Measurements from ENCODE around the gene BHLHA9. TPM values are rescaled to one million over a fixed set of nuclear protein-coding genes. Genes with fewer than 3 reads are reported as not detected.

The BHLHA9 gene
- total and polyA plus RNA-seq, 9 of the 15 experiments (the other 6 are each of a cell fraction or from before 2014, with no cell fraction given) = not detected

GRCh38 chr17:1267471-1267943, 2.7 kb upstream of the BHLHA9 start:
- BruUV-seq (replicated peaks) = no TSS peak
- CTCF ChIA-PET (ENCODE audit: low intra/inter-chr PET ratio) = interaction anchor here (0.6 kb wide), 1 partner anchor 11 kb away, joined by 3 read pairs; no protein-coding TSS in a partner anchor
- H3K79me2 ChIP-seq (ENCODE audit: control insufficient read depth, insufficient read depth, low read length) = no peaks in the 10 kb centered on the region
- H3K36me3 ChIP-seq (ENCODE audit: control insufficient read depth, insufficient read depth, low read length) = no peaks in the 10 kb centered on the region
- in situ Hi-C loops (cut with MboI) = no loop called here
- ATAC-seq = no peak
- POLR2A ChIA-PET = interaction anchor here (0.6 to 1.1 kb wide), 3 partner anchors 69 to 95 kb away, joined by 3 to 6 read pairs (median 3); no protein-coding TSS in a partner anchor
- peaks cover 2 to 24% of the 10 kb centered on the region in 2 experiments; a peak in 4 of 5 replicates for H3K4me1 ChIP-seq (replicated peaks in 1 of 2; ENCODE audit: control insufficient read depth in 2 of 2, insufficient read depth in 2 of 2, low read length in 2 of 2)
- peak overlapping the region; percentile 48 for H3K4me3 ChIP-seq
- no peaks in the 10 kb centered on the region for H3K9me3 ChIP-seq (replicated peaks; ENCODE audit: control insufficient read depth, insufficient read depth, low read depth, low read length)
- no peaks in the 10 kb centered on the region for H4K20me1 ChIP-seq (replicated peaks; ENCODE audit: control insufficient read depth, insufficient read depth, low read length)
- peak overlapping the region; percentile 80 for H2AFZ ChIP-seq (ENCODE audit: low read depth, low read length)
- FAIRE-seq = no peak
- H3K27me3 ChIP-seq (ENCODE audit: control insufficient read depth in 2 of 2, insufficient read depth in 2 of 2, low read length in 2 of 2) = no peaks in the 10 kb centered on the region
- intact Hi-C loops (cut with micrococcal nuclease) = no loop called here
- WGBS (ENCODE audit: insufficient coverage, low coverage, missing lambda C conversion rate) = 14% methylated on average over 13 of the region's 17 CpGs
- DNase-seq (ENCODE audit: extremely low read depth in 1 of 4, low spot score in 3 of 4) = peak in 1 of 4 experiments; percentile 17
- H3K27ac ChIP-seq (ENCODE audit: extremely low read depth, low read depth, low read length) = no peak overlapping the region; the same call in 2 of the 3 replicates
- H3K9ac ChIP-seq (ENCODE audit: insufficient read depth in 1 of 2, low read depth in 2 of 2, low read length in 2 of 2) = peak overlapping the region; percentile 59 to 87
- H3K9me1 ChIP-seq (ENCODE audit: control insufficient read depth, insufficient read depth, low read length) = no peaks in the 10 kb centered on the region
- peak overlapping the region; percentile 69 for H3K4me2 ChIP-seq (ENCODE audit: insufficient read depth, low read length)
- TF ChIP-seq ZNF212 (CRISPR knock-in tag; IDR thresholded peaks at IDR 0.05) (no peak), ILK (tag; IDR thresholded peaks at IDR 0.05; ENCODE audit: borderline replicate concordance, low read depth) (no peak), ZFP1 (CRISPR knock-in tag; IDR thresholded peaks at IDR 0.05) (no peak), NFE2L1 (tag; IDR thresholded peaks at IDR 0.05; ENCODE audit: borderline replicate concordance, low read depth) (no peak), COPS2 (conservative IDR thresholded peaks at IDR 0.05) (no peak), PTTG1 (tag; IDR thresholded peaks at IDR 0.05; ENCODE audit: low read depth) (no peak), CBFA2T3 (IDR thresholded peaks at IDR 0.05) (peak; percentile 19; the same call in 1 of the 2 replicates), SLC30A9 (CRISPR knock-in tag; IDR thresholded peaks at IDR 0.05) (no peak), RAD51 (IDR thresholded peaks at IDR 0.05; ENCODE audit: borderline replicate concordance, low read depth) (no peak), ZC3H4 (CRISPR knock-in tag; IDR thresholded peaks at IDR 0.05; ENCODE audit: borderline replicate concordance) (no peak), ZNF668 (CRISPR knock-in tag; IDR thresholded peaks at IDR 0.05) (no peak), CEBPG (CRISPR knock-in tag; IDR thresholded peaks at IDR 0.05) (no peak), CEBPG (tag; conservative IDR thresholded peaks at IDR 0.05 in 1 of 2, IDR thresholded peaks at IDR 0.05 in 1 of 2) (no peak), CC2D1A (IDR thresholded peaks at IDR 0.05) (no peak), PKNOX1 (IDR thresholded peaks at IDR 0.05) (0 out of 2 replicates have a peak, but pooled peaks have one; percentile 30), TFAM (CRISPR knock-in tag; conservative IDR thresholded peaks at IDR 0.05) (no peak), NFYB (IDR thresholded peaks at IDR 0.05; ENCODE audit: extremely low read depth, insufficient read length) (no peak), ZNF785 (CRISPR knock-in tag; IDR thresholded peaks at IDR 0.05) (no peak), ATF1 (CRISPR knock-in tag; IDR thresholded peaks at IDR 0.05) (no peak), ATF1 (tag; IDR thresholded peaks at IDR 0.05) (0 out of 2 replicates have a peak, but pooled peaks have one; percentile 9)
- TF ChIP-seq, protein P1, sequence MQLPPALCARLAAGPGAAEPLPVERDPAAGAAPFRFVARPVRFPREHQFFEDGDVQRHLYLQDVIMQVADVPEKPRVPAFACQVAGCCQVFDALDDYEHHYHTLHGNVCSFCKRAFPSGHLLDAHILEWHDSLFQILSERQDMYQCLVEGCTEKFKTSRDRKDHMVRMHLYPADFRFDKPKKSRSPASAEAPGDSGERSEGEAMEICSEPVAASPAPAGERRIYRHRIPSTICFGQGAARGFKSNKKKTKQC (CRISPR knock-in tag; IDR thresholded peaks at IDR 0.05) = peak; percentile 58; the same call in 1 of the 2 replicates
- TF ChIP-seq, protein P2, sequence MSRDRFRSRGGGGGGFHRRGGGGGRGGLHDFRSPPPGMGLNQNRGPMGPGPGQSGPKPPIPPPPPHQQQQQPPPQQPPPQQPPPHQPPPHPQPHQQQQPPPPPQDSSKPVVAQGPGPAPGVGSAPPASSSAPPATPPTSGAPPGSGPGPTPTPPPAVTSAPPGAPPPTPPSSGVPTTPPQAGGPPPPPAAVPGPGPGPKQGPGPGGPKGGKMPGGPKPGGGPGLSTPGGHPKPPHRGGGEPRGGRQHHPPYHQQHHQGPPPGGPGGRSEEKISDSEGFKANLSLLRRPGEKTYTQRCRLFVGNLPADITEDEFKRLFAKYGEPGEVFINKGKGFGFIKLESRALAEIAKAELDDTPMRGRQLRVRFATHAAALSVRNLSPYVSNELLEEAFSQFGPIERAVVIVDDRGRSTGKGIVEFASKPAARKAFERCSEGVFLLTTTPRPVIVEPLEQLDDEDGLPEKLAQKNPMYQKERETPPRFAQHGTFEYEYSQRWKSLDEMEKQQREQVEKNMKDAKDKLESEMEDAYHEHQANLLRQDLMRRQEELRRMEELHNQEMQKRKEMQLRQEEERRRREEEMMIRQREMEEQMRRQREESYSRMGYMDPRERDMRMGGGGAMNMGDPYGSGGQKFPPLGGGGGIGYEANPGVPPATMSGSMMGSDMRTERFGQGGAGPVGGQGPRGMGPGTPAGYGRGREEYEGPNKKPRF (IDR thresholded peaks at IDR 0.05; ENCODE audit: low read depth, low read length) = no peak

All from K562 (cell line).